HEK293T (cell line): ENCODE measurements around the gene CYP11A1.

Experiments
- ARNT ChIP-seq: fragments of 450-650 bp; IDR thresholded peaks from 2 replicates; pipeline ENCODE4 v1.6.1; 2017; ENCODE audit warnings: mild to moderate bottlenecking
- L3MBTL2 ChIP-seq: fragments of 450-650 bp; conservative IDR thresholded peaks from 2 replicates; pipeline ENCODE4 v1.6.1; 2016; ENCODE audit warnings: mild to moderate bottlenecking
- LEF1 ChIP-seq: fragments of 450-650 bp; IDR thresholded peaks from 2 replicates; pipeline ENCODE4 v1.6.1; 2017; ENCODE audit warnings: mild to moderate bottlenecking, borderline replicate concordance
- SUZ12 ChIP-seq: fragments of 450-650 bp; IDR thresholded peaks from 2 replicates; pipeline ENCODE4 v1.6.1; 2016; ENCODE audit warnings: mild to moderate bottlenecking

GRCh38 chr15:74400915-74401757 is 33.7 kb upstream of the CYP11A1 start:
- TF ChIP-seq L3MBTL2 (no peak), LEF1 (no peak), SUZ12 (no peak), ARNT (no peak)
